Activated gamma-delta T cell (primary cell): ENCODE data around the gene NFYC.
"Not testable (repeated sequence)": the region's sequence is repeated elsewhere in the genome, so short reads cannot be mapped to it uniquely, and the experiment has no call there.

ENCODE experiments used
- DNase-seq: peaks from one replicate; lab custom pipeline; 2025; lab: John Stamatoyannopoulos, UW

NFYC gene

GRCh38 chr1:40665335-40666171 is 26.0 kb upstream of the NFYC start, which contains the start of gene RIMS3:
TSS of gene RIMS3 (minus strand) at chr1:40665682. CDS start at chr1:40641925, 23,757 bp downstream.
- DNase-seq: peak; percentile 70

GRCh38 chr1:40668769-40669525 is 22.6 kb upstream of the NFYC start:
- DNase-seq: peak; percentile 24

GRCh38 chr1:40673452-40673851 is 18.1 kb upstream of the NFYC start:
- DNase-seq: no peak

- no peak for DNase-seq
These were observed 15.0 kb upstream of the NFYC start for GRCh38 chr1:40676501-40676900.

- DNase-seq: no peak
These were observed 12.1 kb upstream of the NFYC start for GRCh38 chr1:40679165-40679953.

- DNase-seq: no peak
These were observed 6.8 kb upstream of the NFYC start for GRCh38 chr1:40684669-40685068.

- DNase-seq: no peak
These were observed 4.4 kb upstream of the NFYC start for GRCh38 chr1:40687059-40687458.

- DNase-seq: no peak
These were observed 3.8 kb upstream of the NFYC start for GRCh38 chr1:40687661-40688060.

GRCh38 chr1:40689737-40690136 is 1.8 kb upstream of the NFYC start:
- DNase-seq: no peak

GRCh38 chr1:40690771-40691537 is 550 bp upstream of the NFYC start:
- no peak for DNase-seq

- no peak for DNase-seq
These were observed 958 bp downstream of the NFYC start for GRCh38 chr1:40692429-40692895.

- DNase-seq: no peak
These were observed 1.9 kb downstream of the NFYC start for GRCh38 chr1:40693425-40693824.

GRCh38 chr1:40694353-40694874 is 2.9 kb downstream of the NFYC start:
- DNase-seq: no peak

- DNase-seq: no peak
These were observed 4.8 kb downstream of the NFYC start for GRCh38 chr1:40696294-40696693.

- no peak for DNase-seq
These were observed 5.9 kb downstream of the NFYC start for GRCh38 chr1:40697436-40697835.

GRCh38 chr1:40699787-40700186 is 8.3 kb downstream of the NFYC start:
- DNase-seq: no peak

- no peak for DNase-seq
These were observed 10.2 kb downstream of the NFYC start for GRCh38 chr1:40701684-40702083.

- DNase-seq: not testable (repeated sequence)
These were observed 11.3 kb downstream of the NFYC start for GRCh38 chr1:40702810-40703209.

- no peak for DNase-seq
These were observed 11.8 kb downstream of the NFYC start for GRCh38 chr1:40703316-40703715.

GRCh38 chr1:40704817-40705733 is 13.6 kb downstream of the NFYC start:
- no peak for DNase-seq
